ENCODE results near the gene GALNS.

- TF ChIP-seq POLR2A (IDR thresholded peaks at IDR 0.05): no peak
- TF ChIP-seq CTCF (IDR thresholded peaks at IDR 0.05): no peak
- no peak for TF ChIP-seq POLR2AphosphoS5 (IDR thresholded peaks at IDR 0.05)
Measured at GRCh38 chr16:88864521-88864920, 7.8 kb upstream of the GALNS start.
